VCaP (cell line): ENCODE measurements around the gene TMEM217.

Experiments used
- H3K27ac ChIP-seq: fragments of 450-650 bp; 2 replicates; pipeline ENCODE4 v1.5.1; 2017
- CTCF ChIP-seq: fragments of 450-650 bp; conservative IDR thresholded peaks from 2 replicates; pipeline ENCODE4 v1.5.1; 2017; ENCODE audit warnings: mild to moderate bottlenecking, moderate library complexity

The TMEM217 gene

DNA sequence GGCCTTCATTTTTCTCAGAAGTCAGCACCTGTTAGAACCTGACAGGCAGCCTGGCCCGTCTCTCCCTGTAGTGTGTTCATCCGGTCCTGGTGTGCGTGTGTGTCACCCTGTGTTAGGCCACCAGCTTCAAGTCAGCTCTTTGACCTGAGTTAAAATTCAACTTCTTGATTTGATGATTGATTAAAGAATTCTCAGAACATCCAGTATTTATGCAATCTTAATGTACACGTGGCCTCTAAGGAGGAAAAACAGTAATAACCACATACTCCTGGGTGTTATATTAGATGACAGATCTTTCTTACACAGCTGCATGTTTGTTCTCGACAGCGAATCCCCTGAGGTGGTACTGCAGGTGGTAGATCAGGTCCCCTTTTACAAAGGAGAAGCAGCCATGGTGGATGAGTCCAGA lies 19.1 kb upstream of the TMEM217 start:
- no peak for TF ChIP-seq CTCF
- no peak overlapping the region for H3K27ac ChIP-seq

GRCh38 chr6:37275350-37275749 lies 17.4 kb upstream of the TMEM217 start:
- H3K27ac ChIP-seq, result no peak overlapping the region
- TF ChIP-seq CTCF, result no peak

- no peak overlapping the region; the same call in 1 of the 2 replicates for H3K27ac ChIP-seq
- TF ChIP-seq CTCF, result no peak
Measured at GRCh38 chr6:37273690-37274089, 15.7 kb upstream of the TMEM217 start.

- no peak overlapping the region; the same call in 1 of the 2 replicates for H3K27ac ChIP-seq
- no peak for TF ChIP-seq CTCF
Measured at GRCh38 chr6:37272834-37273566, 15.1 kb upstream of the TMEM217 start.

DNA sequence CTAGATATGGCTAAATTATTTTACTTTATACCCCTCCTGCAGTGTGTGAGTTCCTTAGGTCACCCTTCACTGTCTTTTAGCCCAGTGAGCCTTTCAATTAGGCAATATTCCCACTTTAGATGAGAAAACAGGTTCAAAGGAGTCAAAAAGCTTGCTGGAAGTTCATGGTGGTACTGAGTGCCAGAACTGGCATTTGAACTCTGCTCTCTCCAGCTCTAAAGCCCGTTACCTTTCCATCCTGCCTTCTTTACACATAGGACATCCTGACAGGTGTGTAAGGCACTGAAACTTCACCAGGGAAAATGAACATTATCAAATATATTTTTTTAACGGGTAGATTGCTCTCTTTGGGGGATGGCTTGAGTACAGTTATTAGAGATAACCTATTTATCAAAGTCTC lies 11.2 kb upstream of the TMEM217 start:
- no peak for TF ChIP-seq CTCF

DNA sequence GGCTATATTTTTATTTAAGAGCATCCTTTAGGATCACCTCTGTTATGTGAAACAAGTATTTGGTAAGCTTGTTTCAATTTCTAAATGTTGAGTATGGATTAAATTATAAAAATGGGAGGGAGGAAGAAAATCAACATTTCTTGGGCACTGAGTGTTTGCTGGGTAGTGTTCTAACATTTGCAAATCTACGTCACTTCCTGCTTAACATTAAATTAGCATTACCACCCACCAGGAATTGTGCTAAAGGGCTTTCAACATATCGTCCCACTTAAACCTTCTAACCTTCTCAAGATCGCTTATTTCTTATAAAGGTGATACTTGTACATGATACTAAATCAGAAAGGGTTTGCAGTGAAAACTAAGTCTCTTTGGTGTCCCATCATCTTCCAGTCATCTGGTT lies 7.9 kb upstream of the TMEM217 start:
- H3K27ac ChIP-seq, result no peak overlapping the region

More for the DNA sequence above, 11.2 kb upstream of the TMEM217 start:
- no peak overlapping the region for H3K27ac ChIP-seq

DNA sequence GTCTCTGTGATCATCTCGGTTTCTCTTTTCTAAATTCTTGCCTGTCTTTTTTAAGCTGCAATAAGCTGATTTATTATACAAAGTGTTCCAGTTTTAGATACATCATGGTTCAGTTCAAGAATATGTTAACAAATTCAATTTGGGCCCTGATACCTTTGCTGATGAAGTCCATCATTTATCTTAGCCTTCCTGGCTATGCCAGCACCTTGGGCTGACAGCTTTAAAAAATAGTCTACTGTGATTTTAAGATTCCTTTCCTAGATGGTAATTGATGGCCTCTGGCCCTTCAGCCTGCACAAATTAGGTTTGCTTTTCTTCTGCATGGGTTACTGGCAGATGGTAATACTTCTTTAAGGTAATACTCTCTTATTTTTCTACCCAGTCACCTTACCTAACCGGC lies 7.1 kb upstream of the TMEM217 start:
- TF ChIP-seq CTCF, result no peak
- no peak overlapping the region for H3K27ac ChIP-seq

More for the DNA sequence above, 7.9 kb upstream of the TMEM217 start:
- TF ChIP-seq CTCF, result no peak
